HG03565 (cell line): ENCODE measurements around the gene PDE2A.

Experiments
- ATAC-seq: cut with Tn5 transposase; IDR thresholded peaks from one replicate; pipeline ENCODE4 v1.9.1; 2021; ENCODE audit warnings: mild to moderate bottlenecking, moderate library complexity; ENCODE audit not compliant: unreplicated experiment

PDE2A gene

DNA sequence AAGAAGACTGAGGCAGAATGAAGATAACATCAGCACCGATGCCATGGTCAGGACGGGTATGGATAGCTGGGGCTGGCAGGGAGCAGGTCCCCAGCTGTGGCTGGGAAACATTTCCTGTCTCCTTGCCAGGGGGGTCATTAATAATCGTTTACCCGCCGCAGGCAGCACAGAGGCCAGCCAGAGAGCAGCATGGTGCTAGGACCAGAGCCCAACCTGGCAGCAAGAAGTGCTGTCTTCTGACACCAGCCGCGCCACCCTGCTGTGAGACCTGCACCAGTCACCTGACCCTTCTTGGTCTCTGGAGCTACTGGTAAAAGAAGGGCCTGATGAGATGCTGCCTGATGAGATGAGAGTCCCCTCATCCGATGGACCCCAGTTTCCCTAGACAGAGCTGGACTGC lies 36.3 kb downstream of the PDE2A start:
- no peak for ATAC-seq

DNA sequence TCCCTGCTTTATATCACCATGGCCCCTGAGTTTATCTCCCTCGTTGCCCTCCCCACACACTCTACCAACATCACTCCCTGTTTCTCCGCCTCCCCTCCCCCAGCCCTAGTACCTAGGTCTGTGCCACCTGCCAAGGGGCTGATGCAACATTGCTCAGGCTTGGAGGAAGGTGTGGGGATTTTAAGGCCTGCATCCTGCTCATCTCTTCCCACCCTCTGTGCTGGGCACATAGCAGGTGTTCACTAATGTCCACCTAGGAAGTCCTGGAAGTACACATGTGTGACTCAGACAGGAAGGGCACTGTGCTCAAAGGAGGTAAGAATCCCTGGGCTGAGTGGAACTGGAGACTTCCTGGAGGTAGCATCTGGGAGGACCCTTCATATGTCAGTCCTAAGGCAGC lies 37.0 kb downstream of the PDE2A start:
- no peak for ATAC-seq

DNA sequence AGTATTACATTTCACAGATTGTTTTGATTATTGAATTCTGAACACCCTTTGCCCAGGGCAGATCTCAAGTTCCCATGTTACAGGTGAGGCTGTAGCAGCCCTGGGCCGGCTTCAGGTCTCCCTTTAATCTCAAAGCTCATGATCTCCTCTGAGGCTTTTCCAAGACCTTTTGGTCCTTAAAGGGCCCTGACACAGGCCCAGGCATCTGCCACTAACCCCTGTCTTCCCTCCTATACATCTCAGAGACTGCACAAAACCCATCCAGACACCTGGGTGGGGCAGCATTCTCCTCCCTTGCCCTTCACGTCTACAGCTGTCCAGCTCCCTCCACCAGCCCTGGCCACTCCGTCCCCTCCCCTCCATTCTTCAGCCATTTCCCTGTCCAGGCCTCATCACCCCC lies 37.8 kb downstream of the PDE2A start:
- ATAC-seq: no peak

DNA sequence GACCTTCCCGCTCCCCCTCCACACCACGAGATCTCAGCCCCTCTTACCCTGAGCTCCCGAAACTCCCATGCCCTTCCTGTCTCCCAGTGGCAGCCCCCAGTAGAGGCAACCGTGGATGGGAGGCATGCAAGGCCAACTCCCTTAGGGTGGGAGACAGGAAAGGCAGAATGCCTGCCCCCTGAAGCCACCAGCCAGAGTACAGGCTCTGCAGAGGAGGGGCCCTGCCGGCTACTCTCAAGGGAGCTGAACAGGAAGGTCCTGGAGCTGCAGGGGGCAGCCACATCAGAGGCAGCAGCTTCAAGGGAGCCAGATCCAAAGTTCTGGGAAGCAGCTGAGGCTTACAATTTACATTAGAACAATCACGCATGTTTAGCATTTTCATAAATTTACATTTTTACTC lies 38.3 kb downstream of the PDE2A start:
- ATAC-seq: no peak

DNA sequence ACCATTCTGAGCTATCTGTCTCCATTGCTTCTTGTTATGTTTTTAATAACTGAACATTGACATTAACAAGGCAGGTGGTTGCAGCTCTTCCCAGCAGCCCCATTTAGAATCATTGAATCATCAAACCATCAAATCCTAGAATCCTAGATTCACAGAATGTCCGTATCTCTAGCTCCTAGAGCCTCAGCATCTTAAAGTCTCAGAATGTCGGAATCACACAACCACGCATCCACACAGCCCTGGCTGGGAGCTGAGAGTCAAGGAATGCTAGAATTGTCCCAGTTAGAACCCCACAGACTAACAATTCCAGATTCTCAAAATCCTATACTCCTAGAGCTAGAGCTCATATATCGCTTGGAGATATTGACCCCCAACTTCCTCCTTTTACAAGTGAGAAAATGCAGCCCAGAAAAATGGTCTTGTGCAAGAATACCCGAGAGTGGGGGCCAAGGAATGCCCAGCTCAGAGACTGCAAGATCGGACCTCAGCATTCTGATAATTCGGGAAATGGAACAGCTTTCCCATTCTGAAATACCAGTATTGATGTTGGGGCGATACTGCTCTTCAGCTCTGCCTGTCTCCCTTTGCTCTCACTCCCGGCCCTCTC lies 38.8 kb downstream of the PDE2A start:
- no peak for ATAC-seq

DNA sequence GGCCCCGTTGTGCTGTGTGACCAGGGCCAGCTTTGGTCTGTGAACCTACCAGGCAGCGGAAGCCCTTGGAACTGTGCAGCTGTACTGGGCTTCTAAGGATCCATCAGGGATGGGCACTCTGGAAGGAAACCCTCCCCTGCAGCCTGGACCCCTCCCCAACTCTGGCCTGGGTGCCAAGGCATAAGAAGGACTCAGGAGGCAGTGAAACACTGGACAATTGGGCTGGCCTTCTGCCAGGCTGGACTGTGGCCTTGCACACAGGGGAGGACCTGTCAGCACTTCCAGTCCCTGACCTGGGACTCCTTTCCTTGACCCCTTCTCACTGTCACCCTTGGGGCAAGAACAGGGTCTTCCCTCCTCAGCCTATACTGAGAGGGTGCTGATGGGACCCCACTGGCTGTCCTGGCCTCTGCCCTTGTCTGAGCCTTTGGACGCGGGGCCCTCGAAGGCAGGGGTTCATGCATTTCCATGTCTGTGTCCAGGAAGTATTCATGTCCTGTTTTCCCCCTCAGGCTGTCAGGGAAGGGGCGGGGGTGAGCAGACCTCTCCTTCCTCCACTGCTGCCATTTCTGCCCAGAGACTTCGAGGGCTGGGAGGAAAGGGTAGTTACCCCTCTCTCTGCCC lies 39.6 kb downstream of the PDE2A start:
- ATAC-seq: no peak

DNA sequence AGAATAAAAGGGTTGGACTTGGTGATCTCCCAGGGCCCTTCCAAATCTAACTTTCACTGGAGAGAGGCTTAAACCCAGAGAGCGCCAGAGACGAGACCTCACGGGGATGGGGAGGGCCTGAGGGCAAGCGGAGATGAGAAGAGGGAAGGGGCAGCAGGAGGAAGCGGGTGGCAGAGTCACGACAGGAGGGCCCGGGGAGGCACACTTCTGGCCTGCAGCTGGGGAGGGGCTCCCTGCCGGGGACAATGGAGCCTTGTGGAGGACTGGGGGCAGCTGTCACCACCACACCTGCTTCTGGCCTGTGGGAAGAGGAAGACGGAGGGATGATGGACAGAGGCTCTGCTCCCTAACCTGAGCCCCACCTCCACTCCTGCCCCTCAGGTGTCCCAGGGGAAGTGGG lies 40.2 kb downstream of the PDE2A start:
- no peak for ATAC-seq

DNA sequence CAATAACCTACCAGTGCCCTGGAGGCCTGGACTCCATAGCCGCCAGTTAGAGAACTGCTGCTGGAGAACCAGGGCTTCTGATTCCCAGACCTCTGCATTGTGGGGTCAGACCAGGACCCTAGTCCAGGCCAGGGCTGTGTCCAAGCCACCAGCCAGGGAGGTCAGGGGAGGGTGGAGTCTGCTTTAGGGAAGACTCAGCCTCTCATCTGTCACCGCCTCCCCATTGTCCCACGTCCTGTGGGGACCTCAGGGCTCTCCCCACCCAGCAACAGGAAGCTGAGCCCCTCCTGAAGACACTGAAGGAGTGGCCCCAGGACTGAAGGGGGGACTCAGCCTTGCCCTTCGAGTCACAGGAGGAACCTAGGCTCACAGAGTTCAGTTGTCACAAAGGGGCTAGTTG lies 41.2 kb downstream of the PDE2A start:
- no peak for ATAC-seq

DNA sequence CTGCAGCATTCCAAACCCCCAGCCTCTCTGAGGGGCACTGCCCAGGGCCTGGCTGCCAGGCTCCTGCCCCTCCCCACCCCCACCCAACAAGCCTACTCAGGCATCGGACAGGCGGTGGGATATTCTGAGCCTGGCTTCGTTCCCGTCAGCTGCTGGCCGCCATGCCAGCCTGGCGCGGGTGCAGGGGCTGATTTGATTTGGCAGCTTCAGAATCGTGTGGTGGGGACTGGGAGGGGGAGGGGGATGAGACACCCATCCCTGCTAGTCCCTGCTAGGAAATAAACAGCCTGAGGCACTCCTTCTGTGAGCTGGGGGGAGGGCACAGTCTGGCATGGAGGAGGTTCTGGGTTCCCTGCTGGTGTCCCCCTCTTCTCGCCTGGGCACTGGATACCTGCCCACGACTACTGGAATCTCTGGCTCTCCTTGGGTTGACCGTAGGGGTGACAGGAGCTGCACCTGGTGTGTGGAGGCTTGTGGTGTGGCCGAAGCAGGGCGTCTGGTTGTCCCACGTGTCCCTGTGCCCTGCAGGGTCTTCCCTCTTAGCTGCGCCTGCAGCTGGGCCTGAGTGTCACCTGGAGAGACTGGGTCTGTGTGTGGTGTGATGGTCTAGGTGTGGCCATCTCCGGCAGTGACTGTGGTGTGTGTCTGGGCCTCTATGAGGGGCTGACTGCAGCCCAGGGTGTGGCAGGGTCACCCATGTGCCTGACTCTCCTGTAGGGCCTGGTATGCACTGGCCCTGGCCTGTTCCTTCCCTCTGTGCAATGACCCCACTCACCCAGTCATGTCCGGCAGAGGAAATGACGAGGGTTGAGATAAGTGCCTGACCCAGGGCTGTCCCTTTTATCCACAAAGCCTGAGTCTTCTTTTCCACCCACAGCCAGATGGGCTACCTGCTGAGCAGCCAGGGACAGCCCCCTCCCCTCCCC lies 42.2 kb downstream of the PDE2A start:
- no peak for ATAC-seq

DNA sequence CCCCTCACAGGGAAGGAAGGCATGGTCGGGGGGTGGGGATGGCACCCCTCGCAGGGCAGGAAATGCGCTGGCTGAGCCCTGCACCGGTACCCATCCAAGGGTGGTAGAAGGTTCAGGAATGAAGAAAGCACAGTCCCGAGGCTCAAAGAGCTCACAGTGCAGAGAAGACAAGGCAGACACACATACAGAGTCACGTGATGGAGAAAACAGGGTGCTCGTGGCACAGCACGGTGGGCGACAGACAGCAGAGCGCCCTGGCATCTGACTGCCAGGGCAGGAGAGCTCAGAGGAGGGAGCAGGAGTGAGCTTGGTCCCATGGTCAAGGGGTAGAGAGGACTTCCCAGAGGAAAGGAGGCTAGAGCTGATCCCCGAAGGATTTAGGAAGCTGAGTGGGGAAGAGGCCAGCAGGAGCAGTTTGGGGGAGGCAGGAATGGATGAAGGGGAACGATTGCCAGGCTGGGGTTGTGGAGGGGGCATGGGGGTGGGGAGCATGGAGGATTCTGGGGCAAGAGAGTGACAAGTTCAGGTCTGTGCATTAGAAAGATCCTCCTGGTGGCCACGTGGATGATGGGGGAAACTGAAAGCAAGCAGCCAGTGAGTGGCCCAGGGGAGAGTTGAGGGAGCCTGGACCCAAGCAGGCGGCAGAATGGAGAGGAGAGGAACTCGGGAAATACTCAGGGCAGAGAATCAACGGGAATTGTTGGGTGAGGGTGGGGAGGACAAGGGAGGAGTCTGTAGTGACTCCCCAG lies 43.9 kb downstream of the PDE2A start:
- no peak for ATAC-seq

DNA sequence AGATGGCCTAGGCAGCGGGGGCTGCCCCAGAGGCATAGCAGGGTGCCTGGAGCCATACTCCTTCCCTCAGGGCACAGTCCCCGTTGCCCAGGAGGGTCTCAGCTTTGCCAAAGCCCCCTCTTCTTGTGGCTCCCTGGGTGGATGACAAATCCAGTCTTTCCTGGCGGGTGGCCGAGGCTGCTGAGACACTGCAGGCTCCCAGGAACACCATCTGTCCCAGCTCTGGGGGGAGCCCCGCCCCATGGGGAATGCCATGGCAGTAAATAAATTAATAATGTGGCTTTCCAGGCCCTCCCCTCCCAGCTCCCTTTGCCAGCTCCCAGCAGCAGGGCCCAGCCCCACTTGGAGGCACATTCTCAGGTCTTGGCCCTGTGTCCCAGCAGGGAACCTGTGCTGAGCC lies 45.0 kb downstream of the PDE2A start:
- no peak for ATAC-seq

DNA sequence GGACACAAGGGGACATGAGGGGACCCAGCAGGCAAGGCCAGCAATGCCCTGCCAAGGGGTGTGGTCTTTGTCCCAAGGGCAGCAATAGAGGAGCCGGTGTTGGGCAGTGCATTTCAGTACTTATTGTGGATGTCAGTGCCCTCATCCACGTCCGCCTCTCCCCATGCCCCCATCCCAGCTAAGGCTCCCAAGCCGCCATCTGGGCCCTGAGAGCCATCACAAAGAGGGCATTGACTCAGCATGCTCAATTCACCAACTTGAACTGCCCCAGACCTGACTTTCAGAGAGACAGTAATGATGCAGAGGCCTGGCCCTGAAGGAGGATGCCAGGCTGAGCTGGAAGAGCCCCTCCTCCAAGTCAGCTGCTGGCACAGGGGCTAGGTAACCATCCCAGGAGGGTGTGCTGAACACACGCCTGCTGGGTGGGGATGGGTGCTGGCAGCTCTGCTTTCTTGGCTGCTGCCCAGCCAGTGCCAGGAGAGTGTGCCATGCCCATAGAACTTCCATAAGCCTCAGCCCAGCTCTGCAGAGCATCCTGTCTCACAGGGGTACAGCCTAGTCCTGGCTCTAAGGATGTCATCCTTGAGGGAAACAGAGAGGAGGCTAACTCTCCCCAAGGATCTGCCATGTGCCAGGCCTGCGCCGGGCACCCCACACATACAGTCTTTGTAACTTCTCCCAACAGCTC lies 46.5 kb downstream of the PDE2A start:
- ATAC-seq: no peak

DNA sequence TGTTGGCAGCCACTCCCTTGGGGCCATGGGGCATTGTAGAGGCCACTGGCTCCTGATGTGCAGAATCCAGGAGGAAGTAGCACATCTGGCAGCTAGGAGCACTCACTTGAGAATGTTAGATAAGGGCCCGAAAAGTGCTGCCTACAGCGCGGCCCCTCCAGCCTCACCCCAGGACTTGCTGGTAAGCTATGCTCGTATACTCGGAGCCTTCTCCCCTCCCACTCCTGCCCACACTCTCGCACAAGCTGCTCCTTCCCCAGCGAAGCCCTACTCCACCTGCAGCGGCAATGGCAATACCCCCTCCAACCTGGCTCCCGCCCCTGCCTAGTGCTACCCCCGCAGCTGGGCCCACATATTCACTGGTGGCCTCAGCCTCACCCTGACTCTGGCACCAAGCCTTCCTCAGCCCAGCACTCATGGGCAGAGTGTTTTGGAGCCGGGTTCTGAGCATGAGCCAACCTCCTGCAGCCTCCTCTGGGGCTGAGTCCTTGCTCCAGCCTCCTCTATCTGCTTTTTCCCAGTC lies 47.7 kb downstream of the PDE2A start:
- ATAC-seq: no peak

DNA sequence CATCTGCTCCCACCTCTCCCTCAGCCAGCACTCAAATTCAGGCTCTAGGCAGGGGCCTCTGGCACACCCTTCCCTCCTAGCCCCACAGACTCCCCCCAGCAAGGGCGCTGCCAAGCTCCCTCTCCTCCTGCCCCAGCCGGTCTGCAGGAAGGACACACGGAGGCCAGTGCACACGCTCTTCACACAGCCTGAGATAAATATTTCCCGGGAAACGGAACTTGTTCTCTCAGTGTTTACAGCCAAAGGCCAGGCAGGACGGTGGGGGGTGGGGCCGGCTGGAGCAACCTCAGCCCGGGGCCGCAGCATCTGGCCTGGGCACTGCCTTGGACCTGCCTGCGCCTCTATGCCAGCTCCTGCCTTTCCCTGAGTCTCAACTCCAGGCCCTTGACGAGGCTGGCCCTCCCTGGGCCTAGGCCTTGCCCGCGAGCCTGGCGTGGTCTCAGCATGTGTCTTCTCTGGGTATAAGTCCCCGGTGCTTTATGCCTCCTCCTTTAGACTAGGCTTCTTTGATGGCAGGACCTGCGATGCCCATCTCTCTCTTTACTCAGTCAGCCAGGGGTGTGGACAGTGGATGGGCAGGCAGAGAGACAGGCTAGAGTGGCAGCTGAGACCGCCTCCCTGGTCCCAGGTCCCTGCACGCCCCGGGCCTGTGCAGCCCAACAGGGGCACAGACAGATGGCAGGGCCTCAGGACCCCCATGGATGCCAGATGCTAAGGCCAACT lies 48.4 kb downstream of the PDE2A start:
- no peak for ATAC-seq

DNA sequence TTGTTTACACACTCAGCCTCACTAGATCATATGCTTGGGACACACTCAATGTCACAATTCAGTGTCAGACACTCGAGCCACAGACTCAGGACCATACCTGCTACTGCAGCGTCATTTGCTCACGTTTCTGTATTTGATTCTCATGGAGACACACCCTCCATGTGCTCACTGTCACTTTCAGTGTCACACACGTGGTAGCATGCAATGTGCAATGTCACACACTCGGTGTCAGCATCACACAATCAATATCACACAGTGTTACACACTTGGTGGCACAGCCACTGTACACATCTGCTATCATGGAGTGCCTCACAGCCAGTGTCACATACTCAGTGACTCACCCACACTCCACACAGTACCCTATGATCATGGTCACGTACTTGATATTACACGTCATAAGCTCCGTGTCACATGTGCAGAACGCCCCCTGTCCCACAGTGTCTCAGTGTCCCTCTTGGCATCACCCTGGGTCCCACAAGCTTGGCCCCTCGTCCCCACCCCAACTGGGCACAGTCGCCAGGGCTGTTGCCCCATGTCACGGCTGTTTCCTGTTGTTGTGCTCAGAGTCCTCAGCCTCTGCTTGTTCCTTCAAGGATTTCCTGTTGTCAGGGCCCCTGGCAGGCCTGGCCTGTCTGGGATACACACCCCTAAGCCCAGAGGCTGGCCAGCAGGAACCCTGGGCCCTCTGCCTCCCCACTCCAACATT lies 49.6 kb downstream of the PDE2A start:
- ATAC-seq: no peak

DNA sequence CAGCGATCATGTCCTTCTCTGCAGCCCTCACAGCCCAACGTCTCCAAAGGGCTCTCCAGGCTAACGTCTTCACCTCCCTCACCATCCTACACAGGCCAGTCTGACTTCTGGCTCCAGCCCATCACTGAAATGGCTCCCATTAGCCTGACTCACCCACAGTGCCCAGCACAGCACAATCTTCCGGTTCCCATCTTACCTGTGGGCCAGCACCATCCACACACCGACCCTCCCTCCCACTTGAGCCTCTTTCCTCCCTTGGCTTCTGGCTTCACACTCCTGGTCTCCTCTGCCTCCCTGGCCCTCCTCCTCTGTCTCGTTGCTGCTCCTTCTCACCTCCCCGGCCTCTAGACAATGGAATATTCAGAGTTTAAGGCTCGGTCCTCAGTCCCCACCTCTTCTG lies 51.2 kb downstream of the PDE2A start:
- no peak for ATAC-seq

DNA sequence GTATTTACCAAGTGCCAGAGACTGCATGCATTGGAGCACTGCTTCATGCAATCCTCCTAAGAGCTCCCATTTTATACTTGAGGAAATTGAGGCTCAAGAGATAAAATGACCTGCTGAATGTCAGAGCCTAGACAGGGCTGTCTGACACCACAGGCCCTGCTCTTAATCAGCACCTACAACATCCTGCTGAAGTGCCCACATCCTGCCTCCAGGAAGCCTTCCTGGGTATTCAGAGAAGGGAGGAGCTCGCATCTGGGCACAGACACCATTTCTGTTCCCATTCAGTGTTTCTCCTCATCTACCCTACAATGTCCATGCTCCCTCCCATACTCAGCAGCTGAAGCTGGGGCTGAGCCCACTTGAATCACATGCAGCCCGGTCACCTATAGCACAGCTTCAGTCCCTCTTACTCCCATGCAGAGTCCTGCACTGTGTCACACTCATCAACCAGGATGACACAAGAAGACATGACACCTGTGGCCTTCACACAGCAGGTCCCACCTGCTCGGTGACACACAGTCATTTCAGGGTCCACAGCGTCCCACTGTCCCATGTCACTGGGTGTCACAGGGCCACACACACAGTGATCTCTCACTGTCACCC lies 53.1 kb downstream of the PDE2A start:
- no peak for ATAC-seq

DNA sequence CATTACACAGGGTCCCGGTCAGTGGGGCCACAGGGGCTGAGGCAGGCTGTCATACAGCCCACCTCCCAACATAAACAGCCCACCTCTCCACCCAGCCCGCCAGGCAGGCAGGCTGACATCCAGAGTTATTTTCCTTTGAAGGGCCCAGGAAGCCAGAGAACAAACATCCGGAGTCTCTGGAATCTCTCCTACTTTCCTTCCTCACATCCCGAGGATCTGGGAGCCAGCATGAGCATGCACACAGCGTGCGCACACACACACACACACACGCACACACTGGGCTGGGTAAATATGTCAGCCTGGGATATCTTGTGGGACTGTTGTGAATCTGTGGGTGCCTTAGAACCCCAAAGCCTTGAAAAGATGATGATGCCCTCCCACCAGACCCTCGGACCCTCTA lies 55.4 kb downstream of the PDE2A start:
- no peak for ATAC-seq
